GM12891 (cell line): ENCODE results near the gene NIPSNAP3A.

ENCODE experiments used
- PAX5 ChIP-seq: IDR thresholded peaks from 2 replicates; pipeline ENCODE4 v1.6.1; 2011; ENCODE audit warnings: low read length, moderate library complexity, mild to moderate bottlenecking; ENCODE audit not compliant: insufficient read depth, severe bottlenecking
- POLR2A ChIP-seq: IDR thresholded peaks from 2 replicates; pipeline ENCODE4 v1.6.1; 2011; ENCODE audit warnings: low read depth, low read length, control low read depth
- POLR2AphosphoS5 ChIP-seq: IDR thresholded peaks from 2 replicates; pipeline ENCODE4 v1.6.1; 2011; ENCODE audit warnings: low read depth, low read length, control low read depth
- POU2F2 ChIP-seq: IDR thresholded peaks from 2 replicates; pipeline ENCODE4 v1.6.1; 2011; ENCODE audit warnings: low read depth, mild to moderate bottlenecking, control low read depth, low read length, moderate library complexity
- SPI1 ChIP-seq: IDR thresholded peaks from 2 replicates; pipeline ENCODE4 v1.6.1; 2011; ENCODE audit warnings: low read depth, low read length, control low read depth
- TAF1 ChIP-seq: IDR thresholded peaks from 2 replicates; pipeline ENCODE4 v1.6.1; 2011; ENCODE audit warnings: low read depth, low read length, control low read depth

DNA sequence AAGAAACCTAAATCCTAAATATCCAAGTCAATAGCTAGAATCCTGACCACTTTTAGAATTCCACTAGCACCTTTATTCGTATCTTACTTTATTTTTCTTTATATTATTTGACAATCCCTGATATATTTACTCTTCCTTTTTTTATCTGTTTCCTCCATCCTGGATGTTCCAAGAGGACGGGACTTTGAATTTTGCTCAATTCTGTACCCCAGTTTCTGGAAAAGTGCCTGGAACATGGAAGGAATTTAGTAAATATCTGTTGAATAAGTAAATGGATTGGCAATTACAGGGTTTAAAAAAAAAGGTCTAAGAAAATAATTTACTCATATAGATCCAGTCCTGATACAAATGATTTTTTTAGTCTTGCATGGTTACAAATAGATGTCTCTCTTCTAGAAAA is 1.2 kb upstream of the NIPSNAP3A start:
- TF ChIP-seq POLR2AphosphoS5 (no peak), TAF1 (no peak), POLR2A (no peak), SPI1 (no peak), PAX5 (no peak), POU2F2 (no peak)
